DOHH2 (cell line): ENCODE measurements around the gene ZNF860.
A peak's percentile ranks its signal among the peaks of the same experiment; 100 is the strongest.

Source experiments
- CTCF ChIP-seq: fragments of 200-600 bp; sonication (generic); IDR thresholded peaks from one replicate; pipeline ENCODE4 v1.5.1; 2014; ENCODE audit warnings: antibody characterized with exemption, mild to moderate bottlenecking, low read depth, low read length; ENCODE audit not compliant: poor library complexity, severe bottlenecking
- EZH2phosphoT487 ChIP-seq: fragments of 200-600 bp; sonication (generic); IDR thresholded peaks from 2 replicates; pipeline ENCODE4 v1.6.1; 2017; ENCODE audit warnings: borderline replicate concordance, mild to moderate bottlenecking, antibody characterized with exemption, low read length, moderate library complexity, mixed read lengths

GRCh38 chr3:32018757-32019564 lies 37.4 kb downstream of the ZNF860 start:
- peak; percentile 80 for TF ChIP-seq CTCF
- no peak for TF ChIP-seq EZH2phosphoT487
